Measurements from ENCODE around the gene TSPOAP1.

The TSPOAP1 gene

GRCh38 chr17:58338454-58338840 lies 9.9 kb upstream of the TSPOAP1 start:
- Histone ChIP-seq H3K9me3 (ENCODE audit: control insufficient read depth, insufficient read depth, low read depth, low read length) (no peaks in the 10 kb centered on the region), H3K27me3 (ENCODE audit: control insufficient read depth, insufficient read depth, low read length) (no peaks in the 10 kb centered on the region), H3K4me3 (ENCODE audit: low read depth, low read length) (peak overlapping the region; percentile 27; the same call in 1 of the 2 replicates), H3K36me3 (ENCODE audit: control insufficient read depth, insufficient read depth, low read length) (peaks cover 3% of the 10 kb centered on the region; the same call in 1 of the 2 replicates), H3K27ac (ENCODE audit: low read depth, low read length) (peak overlapping the region; percentile 99), H3K4me1 (ENCODE audit: control insufficient read depth, insufficient read depth, low read length) (peaks cover 49% of the 10 kb centered on the region), H3K9ac (ENCODE audit: low read length) (peak overlapping the region; percentile 95)

- Histone ChIP-seq H3K9me3 (ENCODE audit: control insufficient read depth, insufficient read depth, low read depth, low read length) (no peaks in the 10 kb centered on the region), H3K9ac (ENCODE audit: low read length) (peak overlapping the region; percentile 95), H3K27me3 (ENCODE audit: control insufficient read depth, insufficient read depth, low read length) (no peaks in the 10 kb centered on the region), H3K4me1 (ENCODE audit: control insufficient read depth, insufficient read depth, low read length) (peaks cover 49% of the 10 kb centered on the region), H3K36me3 (ENCODE audit: control insufficient read depth, insufficient read depth, low read length) (no peaks in the 10 kb centered on the region), H3K4me3 (ENCODE audit: low read depth, low read length) (peak overlapping the region; percentile 27; the same call in 1 of the 2 replicates), H3K27ac (ENCODE audit: low read depth, low read length) (peak overlapping the region; percentile 99)
Observed at GRCh38 chr17:58337600-58338453, 9.2 kb upstream of the TSPOAP1 start.

GRCh38 chr17:58337210-58337599 lies 8.6 kb upstream of the TSPOAP1 start:
- H3K4me3 ChIP-seq (ENCODE audit: low read depth, low read length) = peak overlapping the region; percentile 27; the same call in 1 of the 2 replicates

DNA sequence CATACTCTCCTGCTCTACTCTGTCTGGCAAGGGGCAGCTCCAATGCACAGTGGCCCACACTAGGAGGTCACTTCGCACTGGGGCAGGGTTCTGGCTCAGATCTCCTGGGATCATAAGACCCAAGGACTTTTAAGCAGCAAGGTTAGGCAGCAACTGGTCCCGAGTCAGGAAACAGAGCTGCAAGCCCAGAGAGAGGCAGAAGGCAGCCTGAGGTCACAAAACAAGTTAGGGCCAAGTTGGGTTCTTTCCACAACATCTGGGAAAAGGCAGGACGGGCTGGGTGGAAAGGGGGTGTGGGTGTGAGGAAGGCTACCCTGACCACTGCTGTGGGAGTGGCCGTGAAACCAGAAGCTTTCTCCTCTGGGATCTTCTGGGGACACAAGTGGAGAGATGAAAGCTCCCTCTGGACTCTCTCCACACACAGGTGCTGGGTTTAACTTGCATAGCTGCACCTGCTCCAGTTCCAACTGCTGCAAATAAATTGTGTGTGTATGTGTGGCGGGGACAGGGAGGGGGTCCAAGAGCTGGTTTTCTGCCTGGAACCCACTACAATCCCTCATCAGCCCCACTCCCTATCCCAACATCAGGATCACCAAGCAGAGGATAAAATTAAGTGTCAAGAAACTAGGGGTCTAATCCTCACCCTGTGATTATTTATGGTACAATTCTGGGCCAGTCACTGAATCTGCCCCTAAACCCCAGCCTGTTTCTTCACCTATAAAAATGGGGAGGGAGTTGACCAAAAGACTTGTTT lies 8.0 kb upstream of the TSPOAP1 start:
- Histone ChIP-seq H3K36me3 (ENCODE audit: control insufficient read depth, insufficient read depth, low read length) (no peaks in the 10 kb centered on the region), H3K9ac (ENCODE audit: low read length) (peak overlapping the region; percentile 95), H3K27ac (ENCODE audit: low read depth, low read length) (peak overlapping the region; percentile 99; the same call in 1 of the 2 replicates), H3K4me1 (ENCODE audit: control insufficient read depth, insufficient read depth, low read length) (peaks cover 49% of the 10 kb centered on the region), H3K4me3 (ENCODE audit: low read depth, low read length) (no peak overlapping the region), H3K9me3 (ENCODE audit: control insufficient read depth, insufficient read depth, low read depth, low read length) (no peaks in the 10 kb centered on the region), H3K27me3 (ENCODE audit: control insufficient read depth, insufficient read depth, low read length) (no peaks in the 10 kb centered on the region)

More at GRCh38 chr17:58337210-58337599, 8.6 kb upstream of the TSPOAP1 start:
- peak overlapping the region; percentile 95 for H3K9ac ChIP-seq (ENCODE audit: low read length)
- H3K27ac ChIP-seq (ENCODE audit: low read depth, low read length) = peak overlapping the region; percentile 99
- no peaks in the 10 kb centered on the region for H3K9me3 ChIP-seq (ENCODE audit: control insufficient read depth, insufficient read depth, low read depth, low read length)
- H3K36me3 ChIP-seq (ENCODE audit: control insufficient read depth, insufficient read depth, low read length) = no peaks in the 10 kb centered on the region
- no peaks in the 10 kb centered on the region for H3K27me3 ChIP-seq (ENCODE audit: control insufficient read depth, insufficient read depth, low read length)
- peaks cover 49% of the 10 kb centered on the region for H3K4me1 ChIP-seq (ENCODE audit: control insufficient read depth, insufficient read depth, low read length)

GRCh38 chr17:58335779-58336455 lies 7.3 kb upstream of the TSPOAP1 start:
- peak overlapping the region; percentile 95 for H3K9ac ChIP-seq (ENCODE audit: low read length)
- no peak overlapping the region for H3K27ac ChIP-seq (ENCODE audit: low read depth, low read length)
- H3K36me3 ChIP-seq (ENCODE audit: control insufficient read depth, insufficient read depth, low read length) = no peaks in the 10 kb centered on the region
- no peak overlapping the region for H3K4me3 ChIP-seq (ENCODE audit: low read depth, low read length)
- H3K9me3 ChIP-seq (ENCODE audit: control insufficient read depth, insufficient read depth, low read depth, low read length) = no peaks in the 10 kb centered on the region
- peaks cover 54% of the 10 kb centered on the region for H3K4me1 ChIP-seq (ENCODE audit: control insufficient read depth, insufficient read depth, low read length)
- H3K27me3 ChIP-seq (ENCODE audit: control insufficient read depth, insufficient read depth, low read length) = no peaks in the 10 kb centered on the region

DNA sequence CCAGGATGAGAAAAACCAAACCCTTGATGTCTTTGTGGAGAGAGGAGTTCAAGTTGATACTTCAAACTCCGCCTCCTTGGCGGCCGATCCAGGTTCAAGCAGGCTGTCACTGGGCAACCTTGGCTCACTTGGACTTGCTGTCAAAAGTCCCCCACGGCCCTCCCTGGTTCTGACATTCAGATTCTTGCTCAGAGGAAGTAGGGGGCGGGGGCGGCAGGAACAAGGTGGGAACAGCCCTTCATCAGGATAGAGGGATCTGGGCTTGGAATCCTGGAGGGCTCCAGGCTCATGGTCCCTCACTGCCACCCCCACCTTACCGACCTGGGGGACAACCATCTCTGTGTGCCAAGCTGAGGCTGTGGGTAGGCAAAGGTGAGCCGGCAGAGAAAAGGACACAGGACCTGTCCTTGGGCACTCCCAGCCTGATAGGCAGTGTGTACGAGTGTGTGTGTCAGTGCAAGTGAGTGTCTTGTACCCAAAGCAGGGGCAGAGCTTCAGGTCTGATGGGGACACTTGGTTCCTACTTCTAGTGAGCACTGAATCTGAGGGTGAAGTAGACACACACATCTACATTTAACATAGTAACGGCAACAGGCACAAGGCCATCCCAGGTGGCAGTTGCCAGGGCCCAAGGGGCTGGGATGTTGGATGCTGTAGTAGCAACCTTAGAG lies 6.6 kb upstream of the TSPOAP1 start:
- no peak overlapping the region for H3K27ac ChIP-seq (ENCODE audit: low read depth, low read length)
- no peak overlapping the region for H3K9ac ChIP-seq (ENCODE audit: low read length)
- no peak overlapping the region for H3K4me3 ChIP-seq (ENCODE audit: low read depth, low read length)
- no peaks in the 10 kb centered on the region for H3K9me3 ChIP-seq (ENCODE audit: control insufficient read depth, insufficient read depth, low read depth, low read length)
- H3K36me3 ChIP-seq (ENCODE audit: control insufficient read depth, insufficient read depth, low read length) = no peaks in the 10 kb centered on the region
- no peaks in the 10 kb centered on the region for H3K27me3 ChIP-seq (ENCODE audit: control insufficient read depth, insufficient read depth, low read length)
- peaks cover 60% of the 10 kb centered on the region for H3K4me1 ChIP-seq (ENCODE audit: control insufficient read depth, insufficient read depth, low read length)

- Histone ChIP-seq H3K4me3 (ENCODE audit: low read depth, low read length) (no peak overlapping the region), H3K27me3 (ENCODE audit: control insufficient read depth, insufficient read depth, low read length) (no peaks in the 10 kb centered on the region), H3K9ac (ENCODE audit: low read length) (no peak overlapping the region), H3K27ac (ENCODE audit: low read depth, low read length) (no peak overlapping the region), H3K9me3 (ENCODE audit: control insufficient read depth, insufficient read depth, low read depth, low read length) (no peaks in the 10 kb centered on the region), H3K4me1 (ENCODE audit: control insufficient read depth, insufficient read depth, low read length) (peaks cover 58% of the 10 kb centered on the region), H3K36me3 (ENCODE audit: control insufficient read depth, insufficient read depth, low read length) (no peaks in the 10 kb centered on the region)
Observed at GRCh38 chr17:58334661-58335060, 6.1 kb upstream of the TSPOAP1 start.

GRCh38 chr17:58334256-58334655 lies 5.7 kb upstream of the TSPOAP1 start:
- Histone ChIP-seq H3K36me3 (ENCODE audit: control insufficient read depth, insufficient read depth, low read length) (no peaks in the 10 kb centered on the region), H3K9ac (ENCODE audit: low read length) (no peak overlapping the region), H3K4me3 (ENCODE audit: low read depth, low read length) (no peak overlapping the region), H3K27ac (ENCODE audit: low read depth, low read length) (no peak overlapping the region), H3K9me3 (ENCODE audit: control insufficient read depth, insufficient read depth, low read depth, low read length) (no peaks in the 10 kb centered on the region), H3K4me1 (ENCODE audit: control insufficient read depth, insufficient read depth, low read length) (peaks cover 54% of the 10 kb centered on the region), H3K27me3 (ENCODE audit: control insufficient read depth, insufficient read depth, low read length) (no peaks in the 10 kb centered on the region)

DNA sequence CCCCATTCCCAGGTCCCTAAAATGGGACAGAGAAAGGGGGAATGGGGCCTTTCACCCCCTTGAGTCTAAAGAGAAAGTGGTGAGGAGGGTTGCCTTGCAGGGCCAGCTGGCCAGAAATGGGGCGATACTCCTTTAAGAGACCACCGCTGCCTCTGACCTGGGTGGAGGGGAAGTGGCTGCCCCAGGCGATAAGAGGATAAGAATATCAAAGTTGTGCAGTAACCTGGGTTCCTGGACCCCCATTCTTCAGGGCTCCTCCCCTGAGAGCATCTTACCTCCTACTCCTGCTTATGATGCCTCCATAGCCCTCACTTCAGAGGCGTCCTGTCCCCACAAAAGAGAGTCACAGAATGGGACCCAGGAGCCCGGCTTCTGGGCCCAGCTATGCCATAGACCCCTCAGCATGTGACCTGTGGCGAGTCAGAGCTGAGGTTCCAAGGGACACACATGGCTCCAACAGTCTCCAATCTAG lies 5.2 kb upstream of the TSPOAP1 start:
- no peaks in the 10 kb centered on the region for H3K36me3 ChIP-seq (ENCODE audit: control insufficient read depth, insufficient read depth, low read length)
- no peak overlapping the region for H3K9ac ChIP-seq (ENCODE audit: low read length)
- H3K27me3 ChIP-seq (ENCODE audit: control insufficient read depth, insufficient read depth, low read length) = no peaks in the 10 kb centered on the region
- no peaks in the 10 kb centered on the region for H3K9me3 ChIP-seq (ENCODE audit: control insufficient read depth, insufficient read depth, low read depth, low read length)
- no peak overlapping the region for H3K27ac ChIP-seq (ENCODE audit: low read depth, low read length)
- H3K4me3 ChIP-seq (ENCODE audit: low read depth, low read length) = no peak overlapping the region
- peaks cover 54% of the 10 kb centered on the region for H3K4me1 ChIP-seq (ENCODE audit: control insufficient read depth, insufficient read depth, low read length)

All from HUES6 (cell line).